Measurements from ENCODE around the gene C1orf21. TPM values are rescaled to one million over a fixed set of nuclear protein-coding genes. Genes with fewer than 3 reads are reported as not detected.

Gene C1orf21
- total RNA-seq, 1 donor, result 17.0 TPM

- Histone ChIP-seq H4K20me1 (ENCODE audit: insufficient read depth, low read length) (no peaks in the 10 kb centered on the region), H3K27ac (ENCODE audit: low read depth, low read length) (peak overlapping the region; percentile 24), H3K27me3 (ENCODE audit: insufficient read depth, low read length) (peaks cover 4% of the 10 kb centered on the region), H3K36me3 (ENCODE audit: insufficient read depth, low read length) (no peaks in the 10 kb centered on the region), H3K79me2 (ENCODE audit: insufficient read depth, low read length) (peaks cover 37% of the 10 kb centered on the region), H3K9me3 (ENCODE audit: low read depth, low read length) (no peaks in the 10 kb centered on the region), H3K4me2 (ENCODE audit: insufficient read depth, low read length) (peak overlapping the region; percentile 78), H3K4me1 (ENCODE audit: insufficient read depth, low read length) (peaks cover 12% of the 10 kb centered on the region), H2AFZ (ENCODE audit: low read length) (peak overlapping the region; percentile 76), H3K4me3 (ENCODE audit: insufficient read depth, low read length) (peak overlapping the region; percentile 77)
- no peak for TF ChIP-seq CTCF (IDR thresholded peaks at IDR 0.05; ENCODE audit: extremely low read depth, low read depth, low read length)
- DNase-seq (ENCODE audit: insufficient read length, low spot score, missing footprints), result peak; percentile 88
Measured at GRCh38 chr1:184388319-184388889, 1.6 kb downstream of the C1orf21 start.

GRCh38 chr1:184388971-184389370 is 2.1 kb downstream of the C1orf21 start:
- Histone ChIP-seq H4K20me1 (ENCODE audit: insufficient read depth, low read length) (no peaks in the 10 kb centered on the region), H3K79me2 (ENCODE audit: insufficient read depth, low read length) (peaks cover 37% of the 10 kb centered on the region), H3K36me3 (ENCODE audit: insufficient read depth, low read length) (no peaks in the 10 kb centered on the region), H3K4me2 (ENCODE audit: insufficient read depth, low read length) (peak overlapping the region; percentile 78), H3K4me1 (ENCODE audit: insufficient read depth, low read length) (peaks cover 12% of the 10 kb centered on the region), H3K4me3 (ENCODE audit: insufficient read depth, low read length) (peak overlapping the region; percentile 77), H3K27me3 (ENCODE audit: insufficient read depth, low read length) (peaks cover 4% of the 10 kb centered on the region), H3K9me3 (ENCODE audit: low read depth, low read length) (no peaks in the 10 kb centered on the region), H3K27ac (ENCODE audit: low read depth, low read length) (peak overlapping the region; percentile 24), H2AFZ (ENCODE audit: low read length) (no peak overlapping the region)
- no peak for DNase-seq (ENCODE audit: insufficient read length, low spot score, missing footprints)
- no peak for TF ChIP-seq CTCF (IDR thresholded peaks at IDR 0.05; ENCODE audit: extremely low read depth, low read depth, low read length)

GRCh38 chr1:184389446-184389845 is 2.6 kb downstream of the C1orf21 start:
- H3K79me2 ChIP-seq (ENCODE audit: insufficient read depth, low read length), result peaks cover 41% of the 10 kb centered on the region

GRCh38 chr1:184390889-184391288 is 4.1 kb downstream of the C1orf21 start:
- peaks cover 52% of the 10 kb centered on the region for H3K79me2 ChIP-seq (ENCODE audit: insufficient read depth, low read length)
- no peak overlapping the region for H3K4me2 ChIP-seq (ENCODE audit: insufficient read depth, low read length)
- TF ChIP-seq CTCF (IDR thresholded peaks at IDR 0.05; ENCODE audit: extremely low read depth, low read depth, low read length), result no peak
- no peak overlapping the region for H3K27ac ChIP-seq (ENCODE audit: low read depth, low read length)
- H2AFZ ChIP-seq (ENCODE audit: low read length), result no peak overlapping the region
- H3K4me3 ChIP-seq (ENCODE audit: insufficient read depth, low read length), result no peak overlapping the region
- H3K9me3 ChIP-seq (ENCODE audit: low read depth, low read length), result no peaks in the 10 kb centered on the region
- no peaks in the 10 kb centered on the region for H3K27me3 ChIP-seq (ENCODE audit: insufficient read depth, low read length)
- H3K4me1 ChIP-seq (ENCODE audit: insufficient read depth, low read length), result peaks cover 12% of the 10 kb centered on the region
- H4K20me1 ChIP-seq (ENCODE audit: insufficient read depth, low read length), result no peaks in the 10 kb centered on the region
- DNase-seq (ENCODE audit: insufficient read length, low spot score, missing footprints), result no peak
- no peaks in the 10 kb centered on the region for H3K36me3 ChIP-seq (ENCODE audit: insufficient read depth, low read length)

More at GRCh38 chr1:184389446-184389845, 2.6 kb downstream of the C1orf21 start:
- H3K4me1 ChIP-seq (ENCODE audit: insufficient read depth, low read length), result peaks cover 12% of the 10 kb centered on the region
- H3K27me3 ChIP-seq (ENCODE audit: insufficient read depth, low read length), result peaks cover 4% of the 10 kb centered on the region
- no peaks in the 10 kb centered on the region for H3K36me3 ChIP-seq (ENCODE audit: insufficient read depth, low read length)
- no peak overlapping the region for H2AFZ ChIP-seq (ENCODE audit: low read length)
- no peak overlapping the region for H3K27ac ChIP-seq (ENCODE audit: low read depth, low read length)
- no peaks in the 10 kb centered on the region for H3K9me3 ChIP-seq (ENCODE audit: low read depth, low read length)
- DNase-seq (ENCODE audit: insufficient read length, low spot score, missing footprints), result no peak
- no peaks in the 10 kb centered on the region for H4K20me1 ChIP-seq (ENCODE audit: insufficient read depth, low read length)
- no peak for TF ChIP-seq CTCF (IDR thresholded peaks at IDR 0.05; ENCODE audit: extremely low read depth, low read depth, low read length)
- H3K4me2 ChIP-seq (ENCODE audit: insufficient read depth, low read length), result no peak overlapping the region
- no peak overlapping the region for H3K4me3 ChIP-seq (ENCODE audit: insufficient read depth, low read length)
